H1 (cell line): ENCODE results near the gene PRPF31. TPM values are rescaled to one million over a fixed set of nuclear protein-coding genes. Genes with fewer than 3 reads are reported as not detected.

ENCODE experiments used
- BCL11A ChIP-seq, 2 experiments: IDR thresholded peaks; one replicate each; pipeline ENCODE4 v1.6.1; 2011; ENCODE audit warnings: low read depth in 2 of 2, low read length in 2 of 2, mild to moderate bottlenecking in 2 of 2
- BRCA1 ChIP-seq: IDR thresholded peaks from 2 replicates; pipeline ENCODE4 v1.6.1; 2012; ENCODE audit warnings: low read depth, low read length, improper control_type of control experiment
- CBX5 ChIP-seq: fragments of 300-800, 300-1000 bp; sonication (generic); IDR thresholded peaks from 2 replicates; pipeline ENCODE4 v1.7.1; 2016; ENCODE audit warnings: antibody characterized with exemption, low read length, low read depth
- CHD2 ChIP-seq: IDR thresholded peaks from 2 replicates; pipeline ENCODE4 v1.6.1; 2012; ENCODE audit warnings: low read length, improper control_type of control experiment
- CREB1 ChIP-seq: IDR thresholded peaks from 2 replicates; pipeline ENCODE4 v1.6.1; 2012; ENCODE audit warnings: inconsistent platforms
- CTBP2 ChIP-seq: IDR thresholded peaks from 2 replicates; pipeline ENCODE4 v1.7.0; 2011; ENCODE audit warnings: borderline replicate concordance, mild to moderate bottlenecking, moderate library complexity, mixed read lengths, low read length; ENCODE audit not compliant: insufficient read depth, insufficient read length
- CTCF ChIP-seq, 3 experiments: IDR thresholded peaks; 1 replicate in 2 of 3; 2 replicates in 1 of 3; pipeline versions ENCODE4 v1.5.1 to v1.6.1; 2011; ENCODE audit warnings: low read length in 3 of 3, mild to moderate bottlenecking in 3 of 3, inconsistent platforms in 2 of 3, low read depth in 1 of 3, moderate library complexity in 1 of 3; ENCODE audit not compliant: insufficient read depth in 1 of 3; ENCODE audit errors: control extremely low read depth in 1 of 3
- E2F6 ChIP-seq: IDR thresholded peaks from 2 replicates; pipeline ENCODE4 v1.6.1; 2012; ENCODE audit warnings: inconsistent platforms
- EP300 ChIP-seq, 2 experiments: IDR thresholded peaks; 1 replicate in 1 of 2; 2 replicates in 1 of 2; pipeline ENCODE4 v1.6.1; 2011 to 2012; ENCODE audit warnings: low read depth in 2 of 2, low read length in 2 of 2, mild to moderate bottlenecking in 2 of 2, borderline replicate concordance in 1 of 2, inconsistent platforms in 1 of 2, moderate library complexity in 1 of 2
- GABPA ChIP-seq: IDR thresholded peaks from 2 replicates; pipeline ENCODE4 v1.6.1; 2011; ENCODE audit warnings: mild to moderate bottlenecking, low read length, moderate library complexity, borderline replicate concordance; ENCODE audit not compliant: insufficient read depth
- JUND ChIP-seq: IDR thresholded peaks from 2 replicates; pipeline ENCODE4 v1.6.1; 2011; ENCODE audit warnings: mild to moderate bottlenecking, improper control_type of control experiment, low read length
- KDM1A ChIP-seq: fragments of 200-600, 300-600 bp; sonication (generic); IDR thresholded peaks from 2 replicates; pipeline ENCODE4 v1.7.1; 2016; ENCODE audit warnings: mild to moderate bottlenecking, low read length, borderline replicate concordance
- NRF1 ChIP-seq: IDR thresholded peaks from 2 replicates; pipeline ENCODE4 v1.6.1; 2011; ENCODE audit warnings: mild to moderate bottlenecking, low read depth, low read length, improper control_type of control experiment
- POLR2A ChIP-seq, 2 experiments: IDR thresholded peaks; 1 replicate in 1 of 2; 2 replicates in 1 of 2; pipeline ENCODE4 v1.6.1; 2011; ENCODE audit warnings: low read depth in 2 of 2, low read length in 2 of 2, mild to moderate bottlenecking in 2 of 2; ENCODE audit errors: control extremely low read depth in 1 of 2
- POLR2AphosphoS5 ChIP-seq: IDR thresholded peaks from 2 replicates; pipeline ENCODE4 v1.6.1; 2011; ENCODE audit warnings: low read depth, low read length
- TAF1 ChIP-seq: IDR thresholded peaks from 2 replicates; pipeline ENCODE4 v1.6.1; 2011; ENCODE audit warnings: mild to moderate bottlenecking, low read depth, low read length
- TBP ChIP-seq: IDR thresholded peaks from 2 replicates; pipeline ENCODE4 v1.6.1; 2011; ENCODE audit warnings: low read depth, low read length, improper control_type of control experiment
- TCF12 ChIP-seq: IDR thresholded peaks from 2 replicates; pipeline ENCODE4 v1.6.1; 2011; ENCODE audit warnings: low read depth, mild to moderate bottlenecking, low read length
- USF2 ChIP-seq: IDR thresholded peaks from 2 replicates; pipeline ENCODE4 v1.6.1; 2011; ENCODE audit warnings: low read length, improper control_type of control experiment
- YY1 ChIP-seq: IDR thresholded peaks from 2 replicates; pipeline ENCODE4 v1.6.1; 2011; ENCODE audit warnings: low read depth, mild to moderate bottlenecking, low read length
- polyA plus RNA-seq, 7 experiments: library from polyadenylated mRNA; depleted of rRNA in 3 of 7; stranded (reverse) in 5 of 7; unstranded in 2 of 7; fragments of >200 nt in 5 of 7; fragments of 200-250 nt in 2 of 7; gene quantifications; 1 replicate in 5 of 7; 2 replicates in 1 of 7; 4 replicates in 1 of 7; pipeline versions ENCODE4 v1.2.1 to v1.2.3, GENCODE V29; 2011 to 2013; ENCODE audit warnings: missing spikeins in 2 of 7, mixed read lengths in 2 of 7
- total RNA-seq: library from RNA; stranded (reverse); fragmentation: NEBNext Ultra II Directional; extraction: Animal tissue kit (Norgen Biotek cat#: 25700); gene quantifications from 2 replicates; pipeline ENCODE4 v1.2.1, GENCODE V29; 2021

Gene PRPF31
- total and polyA plus RNA-seq, 2 of the 8 experiments (the other 6 are each of a cell fraction or from before 2014, with no cell fraction given), result 51.1 to 97.4 TPM

- TF ChIP-seq BRCA1 (no peak), CREB1 (peak; percentile 99), YY1 (peak; percentile 64), EP300 (IDR thresholded peaks at IDR 0.05; ENCODE audit: borderline replicate concordance in 1 of 2, low read depth in 2 of 2, low read length in 2 of 2) (0 out of 3 replicates have a peak, but pooled peaks of 1 of the 2 experiments have one; percentile 53), TCF12 (0 out of 2 replicates have a peak, but pooled peaks have one; percentile 53), CTBP2 (no peak), TBP (peak; percentile 94), CHD2 (peak; percentile 61), E2F6 (no peak; the same call in 1 of the 2 replicates), USF2 (no peak), GABPA (no peak), CTCF (IDR thresholded peaks at IDR 0.05; ENCODE audit: control extremely low read depth in 1 of 3, insufficient read depth in 1 of 3, low read depth in 1 of 3, low read length in 3 of 3) (no peak), POLR2A (IDR thresholded peaks at IDR 0.05; ENCODE audit: control extremely low read depth in 1 of 2, low read depth in 2 of 2, low read length in 2 of 2) (peak in 1 of 2 experiments; percentile 86; a peak in 2 of 3 replicates), KDM1A (no peak), BCL11A (IDR thresholded peaks at IDR 0.05; ENCODE audit: low read depth in 2 of 2, low read length in 2 of 2) (no peak), POLR2AphosphoS5 (peak; percentile 95), TAF1 (peak; percentile 96), CBX5 (no peak), NRF1 (no peak), JUND (no peak)
Measured at GRCh38 chr19:54115109-54116063, at the start of gene PRPF31, which contains the start of gene TFPT (continued).
